Measurements from ENCODE around the gene TMEM218. TPM values are rescaled to one million over a fixed set of nuclear protein-coding genes. Genes with fewer than 3 reads are reported as not detected.

TMEM218 gene
- total RNA-seq, 4 donors from 2014 or later = 9.9 to 19.9 (median 14.6) TPM

DNA sequence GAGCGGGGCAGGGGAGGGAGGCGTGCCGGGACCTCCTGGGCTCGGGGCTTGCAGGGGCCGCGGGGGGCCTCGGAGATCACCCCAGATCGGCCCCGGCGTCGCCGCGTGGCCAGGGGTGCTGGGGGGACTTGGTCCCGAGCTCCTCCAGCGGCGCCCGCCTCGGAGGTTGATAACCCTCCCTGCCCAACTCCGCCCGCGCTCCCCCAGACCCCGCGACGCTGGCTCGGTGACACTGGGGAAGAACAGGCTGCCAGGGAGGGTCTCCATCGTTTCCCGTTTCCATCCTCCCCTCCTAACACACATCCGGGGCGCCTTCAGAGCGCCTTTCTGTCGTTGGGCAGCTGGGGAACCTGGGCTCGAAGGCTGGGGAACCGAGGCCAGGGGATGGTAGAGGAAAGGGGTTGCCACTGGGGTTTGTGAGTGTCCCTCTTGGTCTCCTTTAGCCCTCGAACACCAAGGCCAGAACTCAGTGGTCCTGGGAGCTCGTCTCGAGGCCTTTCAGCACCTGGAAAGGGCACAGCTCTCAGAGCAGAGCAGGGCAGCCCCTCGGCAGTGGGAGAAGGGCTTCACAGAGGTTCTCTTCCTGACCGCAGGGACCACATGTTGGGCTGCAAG lies 47.9 kb downstream of the TMEM218 start:
- no peak for TF ChIP-seq POLR2A (IDR thresholded peaks at IDR 0.05)
- TF ChIP-seq CTCF (IDR thresholded peaks at IDR 0.05) = no peak
- TF ChIP-seq POLR2AphosphoS5 (IDR thresholded peaks at IDR 0.05) = no peak
- TF ChIP-seq EP300 (IDR thresholded peaks at IDR 0.05) = no peak
- Histone ChIP-seq H3K9me3 (no peaks in the 10 kb centered on the region), H3K27ac (peak overlapping the region; percentile 73), H3K4me1 (peaks cover 19% of the 10 kb centered on the region), H3K4me3 (peak overlapping the region; percentile 74), H3K27me3 (no peaks in the 10 kb centered on the region), H3K36me3 (no peaks in the 10 kb centered on the region)
- no peak for DNase-seq (ENCODE audit: low spot score in 2 of 2)
- WGBS = 10% methylated on average over 16 of the region's 38 CpGs

DNA sequence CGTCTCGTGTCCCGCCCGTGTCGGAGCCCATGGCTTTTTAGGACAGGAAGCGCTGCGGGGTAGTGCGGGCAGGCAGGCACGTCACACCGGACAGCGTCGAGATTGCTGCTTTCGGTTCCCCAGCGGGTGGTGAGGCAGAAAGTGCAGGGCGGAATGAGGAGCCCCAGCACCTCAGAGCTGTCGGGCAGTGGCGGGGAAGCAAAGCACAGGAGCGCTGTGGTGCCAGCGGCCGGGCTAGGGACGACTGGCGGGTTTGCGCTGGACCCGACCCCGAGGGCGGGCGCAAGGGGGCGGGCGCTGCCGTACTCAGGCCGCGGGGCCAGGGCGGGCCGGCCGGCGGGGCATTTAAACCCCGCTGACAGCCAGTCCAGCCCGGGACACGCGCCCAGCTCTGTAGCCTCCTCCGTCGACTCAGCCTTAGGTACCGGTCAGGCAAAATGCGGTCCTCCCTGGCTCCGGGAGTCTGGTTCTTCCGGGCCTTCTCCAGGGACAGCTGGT lies 48.4 kb downstream of the TMEM218 start, which contains the start of gene SLC37A2:
SLC37A2 (plus strand) TSS at position 375 of the 498 bp plus-strand sequence; CDS start at position 438, 63 bp downstream.
- no peaks in the 10 kb centered on the region for H3K27me3 ChIP-seq
- H3K27ac ChIP-seq = peak within 1 kb of the TSS; percentile 73
- H3K36me3 ChIP-seq = no peaks in the 10 kb centered on the region
- under 1% methylated on average over 32 of the region's 46 CpGs for WGBS
- TF ChIP-seq EP300 (IDR thresholded peaks at IDR 0.05) = no peak
- TF ChIP-seq CTCF (IDR thresholded peaks at IDR 0.05) = peak in 1 of 2 donors; percentile 29
- peak in 1 of 2 donors; percentile 54 for TF ChIP-seq POLR2A (IDR thresholded peaks at IDR 0.05)
- TF ChIP-seq POLR2AphosphoS5 (IDR thresholded peaks at IDR 0.05) = no peak
- H3K4me3 ChIP-seq = peak within 1 kb of the TSS; percentile 74
- no peaks in the 10 kb centered on the region for H3K9me3 ChIP-seq
- peaks cover 19% of the 10 kb centered on the region for H3K4me1 ChIP-seq
- DNase-seq (ENCODE audit: low spot score in 2 of 2) = peak; percentile 80 to 82

- 43% methylated on average over 19 of the region's 19 CpGs for WGBS
- Histone ChIP-seq H3K4me3 (peak overlapping the region; percentile 74), H3K27me3 (no peaks in the 10 kb centered on the region), H3K9me3 (no peaks in the 10 kb centered on the region), H3K27ac (peak overlapping the region; percentile 73), H3K4me1 (peaks cover 19% of the 10 kb centered on the region), H3K36me3 (no peaks in the 10 kb centered on the region)
- DNase-seq (ENCODE audit: low spot score in 2 of 2) = no peak
- TF ChIP-seq EP300 (IDR thresholded peaks at IDR 0.05) (no peak), POLR2AphosphoS5 (IDR thresholded peaks at IDR 0.05) (no peak), POLR2A (IDR thresholded peaks at IDR 0.05) (no peak), CTCF (IDR thresholded peaks at IDR 0.05) (no peak)
Observed at GRCh38 chr11:125062218-125062930, 49.1 kb downstream of the TMEM218 start.

GRCh38 chr11:125061281-125061680 lies 50.1 kb downstream of the TMEM218 start:
- no peak overlapping the region for H3K4me3 ChIP-seq
- no peak for DNase-seq (ENCODE audit: low spot score in 2 of 2)
- no peak for TF ChIP-seq EP300 (IDR thresholded peaks at IDR 0.05)
- no peak for TF ChIP-seq POLR2AphosphoS5 (IDR thresholded peaks at IDR 0.05)
- TF ChIP-seq CTCF (IDR thresholded peaks at IDR 0.05) = no peak
- no peak for TF ChIP-seq POLR2A (IDR thresholded peaks at IDR 0.05)
- peaks cover 19% of the 10 kb centered on the region for H3K4me1 ChIP-seq
- no peaks in the 10 kb centered on the region for H3K36me3 ChIP-seq
- no peaks in the 10 kb centered on the region for H3K9me3 ChIP-seq
- 77% methylated on average over 3 of the region's 4 CpGs for WGBS
- H3K27me3 ChIP-seq = no peaks in the 10 kb centered on the region
- no peak overlapping the region for H3K27ac ChIP-seq

DNA sequence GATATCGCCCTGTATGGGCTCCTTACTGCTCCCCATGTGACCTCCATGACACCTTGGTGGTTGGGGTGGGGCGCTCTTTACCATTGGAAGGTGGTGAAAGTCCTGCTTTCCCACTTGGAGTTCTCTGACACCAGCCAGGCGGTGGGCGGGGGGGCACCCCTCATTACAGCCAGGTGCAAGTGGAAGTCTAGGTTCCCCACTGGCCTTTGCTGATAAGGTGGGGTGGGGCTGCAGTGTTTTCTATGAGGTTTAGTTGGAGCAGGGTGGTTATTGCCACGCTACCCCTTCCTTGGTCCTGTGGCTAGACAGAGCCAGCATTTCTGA lies 53.8 kb downstream of the TMEM218 start:
- H3K27ac ChIP-seq = no peak overlapping the region
- WGBS = 96% methylated on average over 4 of the region's 5 CpGs
- peaks cover 4% of the 10 kb centered on the region for H3K4me1 ChIP-seq
- no peaks in the 10 kb centered on the region for H3K36me3 ChIP-seq
- TF ChIP-seq POLR2A (IDR thresholded peaks at IDR 0.05) (no peak), CTCF (IDR thresholded peaks at IDR 0.05) (no peak)
- H3K27me3 ChIP-seq = no peaks in the 10 kb centered on the region
- DNase-seq (ENCODE audit: low spot score in 2 of 2) = no peak
- no peaks in the 10 kb centered on the region for H3K9me3 ChIP-seq
- no peak overlapping the region for H3K4me3 ChIP-seq

Measured in suprapubic skin (tissue), 4 donors.